B cell (primary cell): ENCODE measurements around the gene COL5A1.

ENCODE experiments used
- EZH2 ChIP-seq: IDR thresholded peaks from 2 replicates; pipeline ENCODE4 v1.6.1; 2012; ENCODE audit warnings: borderline replicate concordance, low read depth, mild to moderate bottlenecking, moderate library complexity, low read length; ENCODE audit not compliant: insufficient read depth, poor library complexity, severe bottlenecking
- TF ChIP-seq, protein P1 (sequence below): fragments of 200-600 bp; IDR thresholded peaks from one replicate; pipeline ENCODE4 v1.8.0; 2022; ENCODE audit warnings: antibody characterized with exemption, mild to moderate bottlenecking

- TF ChIP-seq, protein P1, sequence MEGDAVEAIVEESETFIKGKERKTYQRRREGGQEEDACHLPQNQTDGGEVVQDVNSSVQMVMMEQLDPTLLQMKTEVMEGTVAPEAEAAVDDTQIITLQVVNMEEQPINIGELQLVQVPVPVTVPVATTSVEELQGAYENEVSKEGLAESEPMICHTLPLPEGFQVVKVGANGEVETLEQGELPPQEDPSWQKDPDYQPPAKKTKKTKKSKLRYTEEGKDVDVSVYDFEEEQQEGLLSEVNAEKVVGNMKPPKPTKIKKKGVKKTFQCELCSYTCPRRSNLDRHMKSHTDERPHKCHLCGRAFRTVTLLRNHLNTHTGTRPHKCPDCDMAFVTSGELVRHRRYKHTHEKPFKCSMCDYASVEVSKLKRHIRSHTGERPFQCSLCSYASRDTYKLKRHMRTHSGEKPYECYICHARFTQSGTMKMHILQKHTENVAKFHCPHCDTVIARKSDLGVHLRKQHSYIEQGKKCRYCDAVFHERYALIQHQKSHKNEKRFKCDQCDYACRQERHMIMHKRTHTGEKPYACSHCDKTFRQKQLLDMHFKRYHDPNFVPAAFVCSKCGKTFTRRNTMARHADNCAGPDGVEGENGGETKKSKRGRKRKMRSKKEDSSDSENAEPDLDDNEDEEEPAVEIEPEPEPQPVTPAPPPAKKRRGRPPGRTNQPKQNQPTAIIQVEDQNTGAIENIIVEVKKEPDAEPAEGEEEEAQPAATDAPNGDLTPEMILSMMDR: no peak
- TF ChIP-seq EZH2: no peak
Observed at GRCh38 chr9:134717056-134717455, 75.5 kb downstream of the COL5A1 start.
